ENCODE results near the gene GPRASP1. TPM values are rescaled to one million over a fixed set of nuclear protein-coding genes. Genes with fewer than 3 reads are reported as not detected.

The GPRASP1 gene
- total and polyA plus RNA-seq, 2 donors (not counting 1 experiment from before 2014, with no cell fraction given): 1.6 to 5.8 TPM

- H4K20me1 ChIP-seq (ENCODE audit: control insufficient read depth, extremely low read depth, insufficient read depth, low read length): no peaks in the 10 kb centered on the region
- no peak overlapping the region for H3K4me3 ChIP-seq (replicated peaks in 1 of 4; ENCODE audit: control extremely low read depth in 1 of 4, insufficient read depth in 1 of 4, low read depth in 3 of 4, low read length in 4 of 4)
- H3K27ac ChIP-seq (ENCODE audit: insufficient read depth, low read length): no peak overlapping the region
- no peak for DNase-seq (ENCODE audit: low read depth in 2 of 2)
- no peaks in the 10 kb centered on the region for H3K27me3 ChIP-seq (ENCODE audit: control insufficient read depth, insufficient read depth, low read length)
- no peaks in the 10 kb centered on the region for H3K36me3 ChIP-seq (ENCODE audit: control insufficient read depth, insufficient read depth, low read length)
- TF ChIP-seq CTCF (conservative IDR thresholded peaks at IDR 0.05 in 1 of 2, IDR thresholded peaks at IDR 0.05 in 1 of 2; ENCODE audit: low read depth in 1 of 2, low read length in 2 of 2) (no peak), EZH2 (IDR thresholded peaks at IDR 0.05; ENCODE audit: low read length, missing control alignments) (no peak)
- no peaks in the 10 kb centered on the region for H3K9me3 ChIP-seq (ENCODE audit: control insufficient read depth, insufficient read depth, low read depth, low read length)
- no peak overlapping the region for H3K9ac ChIP-seq (ENCODE audit: insufficient read depth, low read length)
- no peak overlapping the region for H2AFZ ChIP-seq (ENCODE audit: low read length)
- no peaks in the 10 kb centered on the region for H3K79me2 ChIP-seq (ENCODE audit: control insufficient read depth, insufficient read depth, low read length)
- no peak overlapping the region for H3K4me2 ChIP-seq (ENCODE audit: extremely low read depth, insufficient read depth, low read length)
- no peaks in the 10 kb centered on the region for H3K4me1 ChIP-seq (ENCODE audit: control insufficient read depth, extremely low read depth, insufficient read depth, low read length)
Measured at GRCh38 chrX:102694749-102695148, 43.5 kb downstream of the GPRASP1 start.

- Histone ChIP-seq H3K79me2 (ENCODE audit: control insufficient read depth, insufficient read depth, low read length) (no peaks in the 10 kb centered on the region), H2AFZ (ENCODE audit: low read length) (no peak overlapping the region), H4K20me1 (ENCODE audit: control insufficient read depth, extremely low read depth, insufficient read depth, low read length) (no peaks in the 10 kb centered on the region), H3K9ac (ENCODE audit: insufficient read depth, low read length) (no peak overlapping the region), H3K4me3 (replicated peaks in 1 of 4; ENCODE audit: control extremely low read depth in 1 of 4, insufficient read depth in 1 of 4, low read depth in 3 of 4, low read length in 4 of 4) (no peak overlapping the region), H3K4me2 (ENCODE audit: extremely low read depth, insufficient read depth, low read length) (no peak overlapping the region), H3K36me3 (ENCODE audit: control insufficient read depth, insufficient read depth, low read length) (no peaks in the 10 kb centered on the region), H3K27me3 (ENCODE audit: control insufficient read depth, insufficient read depth, low read length) (no peaks in the 10 kb centered on the region), H3K9me3 (ENCODE audit: control insufficient read depth, insufficient read depth, low read depth, low read length) (no peaks in the 10 kb centered on the region), H3K27ac (ENCODE audit: insufficient read depth, low read length) (no peak overlapping the region), H3K4me1 (ENCODE audit: control insufficient read depth, extremely low read depth, insufficient read depth, low read length) (no peaks in the 10 kb centered on the region)
- DNase-seq (ENCODE audit: low read depth in 2 of 2): no peak
- TF ChIP-seq CTCF (conservative IDR thresholded peaks at IDR 0.05 in 1 of 2, IDR thresholded peaks at IDR 0.05 in 1 of 2; ENCODE audit: low read depth in 1 of 2, low read length in 2 of 2) (no peak), EZH2 (IDR thresholded peaks at IDR 0.05; ENCODE audit: low read length, missing control alignments) (no peak)
Measured at GRCh38 chrX:102696306-102696705, 45.0 kb downstream of the GPRASP1 start.

- Histone ChIP-seq H2AFZ (ENCODE audit: low read length) (no peak overlapping the region), H3K36me3 (ENCODE audit: control insufficient read depth, insufficient read depth, low read length) (no peaks in the 10 kb centered on the region), H3K9me3 (ENCODE audit: control insufficient read depth, insufficient read depth, low read depth, low read length) (no peaks in the 10 kb centered on the region), H4K20me1 (ENCODE audit: control insufficient read depth, extremely low read depth, insufficient read depth, low read length) (no peaks in the 10 kb centered on the region), H3K4me3 (replicated peaks in 1 of 4; ENCODE audit: control extremely low read depth in 1 of 4, insufficient read depth in 1 of 4, low read depth in 3 of 4, low read length in 4 of 4) (no peak overlapping the region), H3K4me2 (ENCODE audit: extremely low read depth, insufficient read depth, low read length) (no peak overlapping the region), H3K79me2 (ENCODE audit: control insufficient read depth, insufficient read depth, low read length) (no peaks in the 10 kb centered on the region), H3K9ac (ENCODE audit: insufficient read depth, low read length) (no peak overlapping the region), H3K4me1 (ENCODE audit: control insufficient read depth, extremely low read depth, insufficient read depth, low read length) (no peaks in the 10 kb centered on the region), H3K27ac (ENCODE audit: insufficient read depth, low read length) (no peak overlapping the region), H3K27me3 (ENCODE audit: control insufficient read depth, insufficient read depth, low read length) (no peaks in the 10 kb centered on the region)
- peak; percentile 21 to 62 for DNase-seq (ENCODE audit: low read depth in 2 of 2)
- TF ChIP-seq EZH2 (IDR thresholded peaks at IDR 0.05; ENCODE audit: low read length, missing control alignments) (no peak), CTCF (conservative IDR thresholded peaks at IDR 0.05 in 1 of 2, IDR thresholded peaks at IDR 0.05 in 1 of 2; ENCODE audit: low read depth in 1 of 2, low read length in 2 of 2) (no peak)
Measured at GRCh38 chrX:102697494-102697893, 46.2 kb downstream of the GPRASP1 start.

Other genes starting within 250 kb of the GPRASP1 start
- gene NXF2B, start 211.5 kb upstream of the GPRASP1 start, total RNA-seq: not detected in 2 replicates
- gene NXF2B, start 211.5 kb upstream of the GPRASP1 start, polyA plus RNA-seq: not detected in 2 replicates
- gene TCP11X2, start 179.7 kb upstream of the GPRASP1 start, total RNA-seq: not detected in 2 replicates
- gene TCP11X2, start 179.7 kb upstream of the GPRASP1 start, polyA plus RNA-seq: not detected in 2 replicates
- 3.6 and 4.1 TPM in 2 replicates for gene TMSB15A, start 134.7 kb upstream of the GPRASP1 start, total RNA-seq
- 18.1 and 36.0 TPM in 2 replicates for gene TMSB15A, start 134.7 kb upstream of the GPRASP1 start, polyA plus RNA-seq
- 12.8 and 22.8 TPM in 2 replicates for gene ARMCX5, start 52.0 kb upstream of the GPRASP1 start, total RNA-seq
- 12.9 and 13.9 TPM in 2 replicates for gene ARMCX5, start 52.0 kb upstream of the GPRASP1 start, polyA plus RNA-seq
- 16.9 and 24.6 TPM in 2 replicates for gene GPRASP2, start 61.0 kb downstream of the GPRASP1 start, total RNA-seq
- 8.8 and 12.9 TPM in 2 replicates for gene GPRASP2, start 61.0 kb downstream of the GPRASP1 start, polyA plus RNA-seq
- 5.9 and 9.7 TPM in 2 replicates for gene GPRASP3, start 69.3 kb downstream of the GPRASP1 start, total RNA-seq
- gene GPRASP3, start 69.3 kb downstream of the GPRASP1 start, polyA plus RNA-seq: 6.4 and 7.3 TPM in 2 replicates

Measured in fibroblast of lung (primary cell).